Central memory CD8-positive, alpha-beta T cell (primary cell): ENCODE data around the gene REC8.
"Not testable (repeated sequence)": the region's sequence is repeated elsewhere in the genome, so short reads cannot be mapped to it uniquely, and the experiment has no call there.

ENCODE experiments used
- ATAC-seq: fragments of 150-1000 bp; cut with Tn5 transposase; replicated peaks from 2 replicates; pipeline ENCODE4 v1.10.0; 2022; ENCODE audit warnings: mild to moderate bottlenecking, moderate FRiP score, moderate number of reproducible peaks; ENCODE audit not compliant: poor library complexity, severe bottlenecking; ENCODE audit errors: extremely low read depth
- DNase-seq, 2 donors: peaks; one replicate each; pipeline ENCODE4 v3.0.0; 2021; ENCODE audit warnings: low spot score in 2 of 2
- H3K27ac Mint-ChIP-seq: one replicate; pipeline ENCODE4 v1.8.0; 2022; ENCODE audit warnings: low read depth, mild to moderate bottlenecking, moderate library complexity, mixed read lengths
- H3K27me3 Mint-ChIP-seq: one replicate; pipeline ENCODE4 v1.8.0; 2022; ENCODE audit warnings: mixed read lengths
- H3K36me3 Mint-ChIP-seq: one replicate; pipeline ENCODE4 v1.8.0; 2022; ENCODE audit warnings: mild to moderate bottlenecking, moderate library complexity, mixed read lengths; ENCODE audit not compliant: insufficient read depth
- H3K4me1 Mint-ChIP-seq: one replicate; pipeline ENCODE4 v1.8.0; 2022; ENCODE audit warnings: mixed read lengths
- H3K4me3 Mint-ChIP-seq: one replicate; pipeline ENCODE4 v1.8.0; 2022; ENCODE audit warnings: mild to moderate bottlenecking, moderate library complexity, mixed read lengths
- H3K9me3 Mint-ChIP-seq: one replicate; pipeline ENCODE4 v1.8.0; 2022; ENCODE audit warnings: mixed read lengths

Gene REC8

GRCh38 chr14:24212924-24213865 lies 41.3 kb downstream of the REC8 start, which contains the start of gene CHMP4A:
CHMP4A (minus strand) TSS chr14:24213488; CDS start chr14:24213439, 49 bp downstream.
- Mint-ChIP-seq H3K27ac (peak within 1 kb of the TSS; percentile 96), H3K36me3 (peaks cover 46% of the 10 kb centered on the region), H3K9me3 (no peaks in the 10 kb centered on the region), H3K4me3 (peak within 1 kb of the TSS; percentile 88), H3K27me3 (no peaks in the 10 kb centered on the region), H3K4me1 (peaks cover 58% of the 10 kb centered on the region)
- peak; percentile 75 for ATAC-seq
- DNase-seq = peak; percentile 88 to 96

GRCh38 chr14:24213866-24214662 lies 42.2 kb downstream of the REC8 start:
- peak overlapping the region; percentile 96 for H3K27ac Mint-ChIP-seq
- no peak for ATAC-seq
- H3K4me1 Mint-ChIP-seq = peaks cover 59% of the 10 kb centered on the region
- DNase-seq = no peak
- no peaks in the 10 kb centered on the region for H3K27me3 Mint-ChIP-seq
- H3K4me3 Mint-ChIP-seq = peak overlapping the region; percentile 88
- peaks cover 44% of the 10 kb centered on the region for H3K36me3 Mint-ChIP-seq
- H3K9me3 Mint-ChIP-seq = no peaks in the 10 kb centered on the region

DNA sequence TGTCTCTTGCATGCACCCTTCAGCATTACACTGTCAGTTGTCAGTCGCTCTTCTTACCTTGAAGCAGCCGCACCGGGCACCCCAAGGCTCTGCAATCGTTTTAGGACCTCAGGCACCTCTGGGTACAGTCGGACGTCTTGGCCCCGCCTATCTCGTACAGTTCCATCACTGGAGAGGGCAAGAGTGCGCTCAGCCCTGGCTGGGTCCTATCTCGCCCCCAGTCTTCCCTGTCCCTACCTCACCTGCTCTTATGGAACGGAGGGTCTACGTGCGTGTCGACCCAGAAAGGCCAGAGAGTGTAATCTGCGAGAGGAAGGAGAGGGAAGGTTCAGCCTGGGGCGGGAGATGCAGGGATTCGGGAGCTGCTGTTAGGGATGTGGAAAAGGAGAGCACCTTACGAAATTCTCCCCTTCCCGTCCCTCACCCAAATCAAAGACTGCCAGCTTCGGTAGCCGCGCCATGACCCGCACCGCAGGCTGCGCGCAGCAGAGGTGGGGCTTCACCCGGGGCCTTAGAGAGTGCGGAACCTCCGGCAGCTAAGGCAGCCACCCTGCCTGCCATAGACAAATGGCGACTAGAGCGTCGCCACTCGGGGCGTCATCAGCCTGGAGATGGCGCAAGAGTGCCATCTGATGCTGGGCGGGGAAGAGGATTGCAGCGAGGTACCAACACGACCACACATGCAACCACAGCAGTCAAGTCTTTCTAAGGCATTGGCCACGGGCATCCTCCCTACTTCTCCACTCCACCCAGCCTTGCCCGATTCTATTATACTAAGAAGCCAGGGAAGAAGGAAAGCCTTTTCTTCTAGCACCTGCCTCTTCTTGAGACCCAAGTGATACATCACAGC lies 43.8 kb downstream of the REC8 start, which contains the start of gene MDP1:
TSS of gene MDP1 (minus strand) at position 572 of the 850 bp plus-strand sequence. CDS start at position 461, 111 bp downstream.
- peak; percentile 70 for ATAC-seq
- Mint-ChIP-seq H3K4me1 (peaks cover 58% of the 10 kb centered on the region), H3K9me3 (no peaks in the 10 kb centered on the region)

GRCh38 chr14:24216345-24216699 lies 44.4 kb downstream of the REC8 start:
- H3K27ac Mint-ChIP-seq = peak overlapping the region; percentile 96
- H3K27me3 Mint-ChIP-seq = no peaks in the 10 kb centered on the region
- no peaks in the 10 kb centered on the region for H3K9me3 Mint-ChIP-seq
- H3K4me3 Mint-ChIP-seq = peak overlapping the region; percentile 88
- DNase-seq (no peak), ATAC-seq (no peak)
- peaks cover 40% of the 10 kb centered on the region for H3K36me3 Mint-ChIP-seq
- peaks cover 55% of the 10 kb centered on the region for H3K4me1 Mint-ChIP-seq

More for the DNA sequence above, 43.8 kb downstream of the REC8 start, which contains the start of gene MDP1:
- H3K27me3 Mint-ChIP-seq = no peaks in the 10 kb centered on the region
- peak within 1 kb of the TSS; percentile 88 for H3K4me3 Mint-ChIP-seq
- peak within 1 kb of the TSS; percentile 96 for H3K27ac Mint-ChIP-seq
- peaks cover 40% of the 10 kb centered on the region for H3K36me3 Mint-ChIP-seq
- DNase-seq = peak; percentile 72 to 84

DNA sequence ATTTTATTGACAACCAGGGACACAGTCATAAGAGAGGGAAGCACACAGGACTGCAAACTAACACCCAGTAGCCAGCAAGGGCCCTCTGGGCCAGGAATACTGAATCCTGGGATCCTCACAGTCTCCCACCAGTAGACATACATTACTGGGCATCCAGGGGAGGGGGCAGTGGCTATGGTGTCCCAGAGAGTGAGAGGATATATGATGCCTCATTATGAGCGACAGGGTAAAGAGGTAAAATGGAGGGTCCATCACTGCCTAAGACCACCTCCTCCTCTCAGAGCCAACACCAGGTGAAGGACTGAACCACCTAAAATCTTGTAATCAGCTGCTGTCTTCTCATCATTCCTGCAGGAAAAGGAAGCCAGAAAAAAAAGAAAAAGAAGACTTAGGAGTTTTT lies 45.0 kb downstream of the REC8 start:
- Mint-ChIP-seq H3K36me3 (peaks cover 36% of the 10 kb centered on the region), H3K4me1 (peaks cover 50% of the 10 kb centered on the region), H3K27ac (peak overlapping the region; percentile 96)
- not testable (repeated sequence) for DNase-seq, H3K27me3 Mint-ChIP-seq, ATAC-seq, H3K4me3 Mint-ChIP-seq, H3K9me3 Mint-ChIP-seq

DNA sequence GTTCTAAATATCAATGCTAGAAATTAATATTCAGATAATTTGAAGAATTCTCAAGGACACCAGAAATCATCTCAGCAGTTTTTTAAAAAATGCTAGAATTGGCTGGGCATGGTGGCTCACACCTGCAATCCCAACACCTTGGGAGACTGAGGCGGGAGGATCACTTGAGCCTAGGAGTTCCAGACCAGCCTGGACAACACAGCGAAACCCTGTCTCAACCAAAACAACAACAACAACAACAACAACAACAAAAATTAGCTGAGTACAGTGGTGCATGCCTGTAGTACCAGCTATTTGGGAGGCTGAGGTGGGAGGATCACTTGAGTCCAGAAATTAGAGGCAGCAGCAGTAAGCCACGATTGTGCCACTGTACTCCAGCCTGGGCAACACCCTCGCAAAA lies 47.2 kb downstream of the REC8 start:
- DNase-seq (no peak), ATAC-seq (no peak)
- peaks cover 19% of the 10 kb centered on the region for H3K36me3 Mint-ChIP-seq
- H3K4me1 Mint-ChIP-seq = peaks cover 31% of the 10 kb centered on the region
- H3K27me3 Mint-ChIP-seq = no peaks in the 10 kb centered on the region
- H3K27ac Mint-ChIP-seq = no peak overlapping the region
- H3K9me3 Mint-ChIP-seq = no peaks in the 10 kb centered on the region
- no peak overlapping the region for H3K4me3 Mint-ChIP-seq

DNA sequence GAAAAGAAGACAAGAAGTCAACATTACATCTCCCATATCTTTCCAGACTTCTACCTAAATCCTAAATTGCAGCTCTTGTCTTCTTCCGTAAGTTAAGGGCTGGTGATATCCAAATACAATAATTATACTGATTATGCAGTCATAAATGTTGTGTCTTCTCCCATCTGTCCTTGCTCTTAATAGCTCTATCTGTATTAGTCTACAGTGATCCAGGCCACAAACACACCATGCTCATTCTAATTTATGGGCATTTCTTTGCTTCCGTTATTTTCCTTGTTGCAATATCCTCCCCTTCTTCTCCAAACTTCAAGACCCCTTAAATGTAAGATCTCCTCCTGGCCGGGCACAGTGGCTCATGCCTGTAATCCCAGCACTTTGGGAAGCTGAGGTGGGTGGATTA lies 47.6 kb downstream of the REC8 start:
- Mint-ChIP-seq H3K27me3 (no peaks in the 10 kb centered on the region), H3K9me3 (no peaks in the 10 kb centered on the region), H3K4me3 (no peak overlapping the region), H3K27ac (no peak overlapping the region), H3K36me3 (peaks cover 19% of the 10 kb centered on the region), H3K4me1 (peaks cover 29% of the 10 kb centered on the region)
- DNase-seq (no peak), ATAC-seq (no peak)

DNA sequence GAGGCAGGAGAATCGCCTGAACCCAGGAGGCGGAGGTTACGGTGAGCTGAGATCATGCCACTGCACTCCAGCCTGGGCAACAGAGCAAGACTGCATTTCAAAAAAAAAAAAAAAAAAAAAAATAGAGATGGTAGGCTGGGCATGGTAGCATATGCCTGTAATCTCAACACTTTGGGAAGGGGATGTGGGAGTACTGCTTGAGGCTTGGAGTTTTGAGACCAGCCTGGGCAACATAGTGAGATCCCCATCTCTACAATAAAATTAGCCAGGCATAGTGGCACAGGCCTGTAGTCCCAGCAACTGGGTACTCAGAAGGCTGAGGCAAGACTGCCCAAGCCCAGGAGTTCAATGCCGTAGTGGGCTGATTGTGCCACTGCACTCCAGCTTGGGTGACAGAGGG lies 51.1 kb downstream of the REC8 start:
- ATAC-seq, H3K9me3 Mint-ChIP-seq, H3K27ac Mint-ChIP-seq, H3K27me3 Mint-ChIP-seq, DNase-seq, H3K4me3 Mint-ChIP-seq: not testable (repeated sequence)
- peaks cover 17% of the 10 kb centered on the region for H3K36me3 Mint-ChIP-seq
- peaks cover 21% of the 10 kb centered on the region for H3K4me1 Mint-ChIP-seq

- Mint-ChIP-seq H3K4me1 (peaks cover 21% of the 10 kb centered on the region), H3K36me3 (peaks cover 16% of the 10 kb centered on the region), H3K4me3 (no peak overlapping the region), H3K27ac (peak overlapping the region; percentile 62), H3K27me3 (no peaks in the 10 kb centered on the region), H3K9me3 (no peaks in the 10 kb centered on the region)
- ATAC-seq = no peak
- no peak for DNase-seq
Observed at GRCh38 chr14:24224618-24225071, 52.8 kb downstream of the REC8 start.

DNA sequence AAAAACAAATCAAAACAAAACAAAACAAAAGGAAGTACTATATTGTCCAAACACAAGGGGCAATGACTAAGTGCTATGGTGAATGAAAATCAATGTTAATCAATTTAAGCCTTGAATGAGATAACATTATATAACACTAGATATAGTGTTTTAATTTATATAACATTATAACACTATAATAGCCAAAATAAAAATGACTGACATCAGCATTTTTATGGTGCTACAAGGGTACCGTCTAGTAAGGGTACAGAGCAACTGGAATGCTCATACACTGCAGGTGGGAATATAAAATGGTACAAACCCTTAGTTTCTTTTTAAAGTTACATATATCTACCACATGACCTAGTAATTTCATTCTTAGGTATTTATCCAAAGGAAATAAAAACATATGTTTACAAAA lies 54.6 kb downstream of the REC8 start:
- Mint-ChIP-seq H3K9me3 (no peaks in the 10 kb centered on the region), H3K27ac (no peak overlapping the region), H3K4me1 (peaks cover 26% of the 10 kb centered on the region), H3K4me3 (no peak overlapping the region), H3K36me3 (peaks cover 16% of the 10 kb centered on the region), H3K27me3 (no peaks in the 10 kb centered on the region)
- DNase-seq (no peak), ATAC-seq (no peak)

- ATAC-seq (no peak), DNase-seq (no peak)
- H3K27ac Mint-ChIP-seq = peak overlapping the region; percentile 25
- peaks cover 41% of the 10 kb centered on the region for H3K4me1 Mint-ChIP-seq
- H3K4me3 Mint-ChIP-seq = no peak overlapping the region
- peaks cover 20% of the 10 kb centered on the region for H3K36me3 Mint-ChIP-seq
- H3K27me3 Mint-ChIP-seq = no peaks in the 10 kb centered on the region
- H3K9me3 Mint-ChIP-seq = no peaks in the 10 kb centered on the region
Observed at GRCh38 chr14:24228902-24229301, 57.0 kb downstream of the REC8 start.
